Nucleus accumbens (tissue), 56 donors: ENCODE data around the gene GTF3C5.
"Not testable (repeated sequence)": the region's sequence is repeated elsewhere in the genome, so short reads cannot be mapped to it uniquely, and the experiment has no call there.

Source experiments
- DNase-seq, 56 donors: peaks; one replicate each; lab custom pipeline; 2025; lab: John Stamatoyannopoulos, UW

GTF3C5 gene

DNA sequence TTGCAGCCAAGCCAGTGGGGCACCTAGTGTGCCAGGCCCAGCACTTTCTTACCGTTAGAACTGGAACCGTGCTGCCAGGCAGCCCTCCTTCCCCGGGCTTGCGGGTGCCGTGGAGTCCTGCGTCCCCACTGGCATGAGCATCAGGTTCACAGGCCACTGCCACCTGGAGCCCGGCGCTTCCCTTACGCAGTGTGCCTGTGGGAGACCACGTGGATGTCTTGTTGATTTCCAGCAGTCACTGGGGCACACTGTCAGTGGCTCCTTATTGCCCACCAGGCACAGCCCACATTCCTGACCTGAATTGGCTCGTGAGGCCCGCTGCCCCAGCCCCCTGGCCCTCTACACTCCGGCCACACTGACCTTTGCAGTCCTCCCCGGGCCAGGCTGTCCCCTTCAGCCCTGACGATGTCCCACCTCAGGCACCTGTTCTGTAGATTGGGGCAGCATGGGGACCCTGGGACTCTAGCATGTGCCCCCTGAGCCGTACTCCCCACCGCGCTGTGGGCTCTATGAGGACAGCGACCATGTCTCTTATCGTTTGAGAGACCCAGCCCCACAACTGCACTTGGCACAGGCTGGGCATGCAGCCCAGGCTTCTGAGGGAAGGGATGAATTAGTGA, 20.6 kb downstream of the GTF3C5 start:
- DNase-seq: no peak

DNA sequence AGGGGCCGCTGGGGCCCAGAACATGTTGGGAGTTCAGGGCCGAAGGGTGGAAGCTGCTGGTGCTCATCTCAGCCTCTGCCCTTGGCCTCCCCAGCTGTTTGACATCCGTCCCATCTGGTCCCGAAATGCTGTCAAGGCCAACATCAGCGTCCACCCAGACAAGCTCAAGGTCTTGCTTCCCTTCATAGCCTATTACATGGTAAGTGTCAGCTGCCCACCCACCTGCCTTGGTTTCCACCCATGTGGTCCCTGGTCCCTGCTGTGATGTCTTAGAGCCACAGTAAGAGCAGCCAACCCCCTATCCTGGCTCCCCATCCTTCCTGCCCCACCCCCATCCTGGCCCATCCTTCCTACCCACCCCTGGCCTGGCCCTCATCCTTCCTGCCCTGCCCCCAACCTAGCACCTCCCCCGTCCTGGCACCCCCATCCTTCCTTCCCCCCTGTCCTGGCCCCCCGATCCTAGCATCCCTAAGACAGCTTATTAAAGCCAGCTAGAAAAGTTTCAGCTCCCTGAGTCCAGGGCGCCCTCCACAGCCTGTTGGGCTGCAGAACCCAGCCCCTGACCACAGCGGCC, 21.3 kb downstream of the GTF3C5 start:
- no peak for DNase-seq

DNA sequence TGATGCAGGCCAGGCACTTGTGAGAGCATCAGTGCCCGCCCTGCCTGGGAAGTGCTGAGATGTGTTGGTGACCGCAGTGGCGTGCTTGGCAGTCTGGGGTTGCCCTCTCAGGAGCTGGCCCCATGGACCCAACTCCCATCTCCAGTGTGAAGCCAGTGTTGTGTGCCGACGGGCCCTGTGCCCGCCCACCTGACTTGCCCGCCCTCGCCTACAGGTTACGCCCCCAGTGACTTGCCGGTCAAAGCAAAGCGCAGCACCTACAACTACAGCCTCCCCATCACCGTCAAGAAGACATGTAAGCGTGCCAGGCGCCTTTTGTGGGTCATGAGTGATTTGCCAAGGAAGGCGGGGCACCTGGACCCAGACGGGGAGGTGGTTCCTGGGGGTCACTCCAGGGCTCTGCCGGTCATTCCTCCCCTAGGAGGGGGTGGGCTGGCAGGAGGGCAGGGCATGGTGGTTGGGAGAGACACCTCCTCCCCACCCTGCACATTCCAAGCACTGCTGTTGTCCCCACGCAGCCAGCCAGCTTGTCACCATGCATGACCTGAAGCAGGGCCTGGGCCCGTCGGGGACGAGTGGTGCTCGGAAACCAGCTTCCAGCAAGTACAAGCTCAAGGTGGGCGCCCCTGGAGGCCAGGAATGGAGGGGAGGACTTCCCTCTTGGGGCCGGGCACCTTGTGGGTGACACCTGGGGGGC, 23.5 kb downstream of the GTF3C5 start:
- DNase-seq: no peak

DNA sequence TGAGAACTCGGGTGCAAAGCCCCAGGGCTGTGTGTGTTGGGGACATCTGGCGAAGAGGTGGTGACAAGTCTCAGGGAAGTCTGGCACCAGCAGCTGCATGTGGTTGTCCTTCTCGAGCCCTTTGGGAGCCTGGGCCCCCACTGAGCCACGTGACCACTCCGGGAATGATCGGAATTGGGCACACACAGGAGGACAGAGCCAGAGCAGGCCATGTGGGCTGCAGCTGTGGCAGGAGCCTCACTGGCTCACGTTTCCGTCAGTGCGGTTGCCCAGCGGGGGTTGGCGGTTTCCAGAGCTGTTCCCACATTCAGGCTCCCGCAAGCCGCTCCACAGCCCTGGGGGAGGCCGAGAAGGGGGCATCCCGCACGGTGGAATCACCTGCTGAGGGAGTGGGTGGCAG, 24.2 kb downstream of the GTF3C5 start:
- DNase-seq: no peak

DNA sequence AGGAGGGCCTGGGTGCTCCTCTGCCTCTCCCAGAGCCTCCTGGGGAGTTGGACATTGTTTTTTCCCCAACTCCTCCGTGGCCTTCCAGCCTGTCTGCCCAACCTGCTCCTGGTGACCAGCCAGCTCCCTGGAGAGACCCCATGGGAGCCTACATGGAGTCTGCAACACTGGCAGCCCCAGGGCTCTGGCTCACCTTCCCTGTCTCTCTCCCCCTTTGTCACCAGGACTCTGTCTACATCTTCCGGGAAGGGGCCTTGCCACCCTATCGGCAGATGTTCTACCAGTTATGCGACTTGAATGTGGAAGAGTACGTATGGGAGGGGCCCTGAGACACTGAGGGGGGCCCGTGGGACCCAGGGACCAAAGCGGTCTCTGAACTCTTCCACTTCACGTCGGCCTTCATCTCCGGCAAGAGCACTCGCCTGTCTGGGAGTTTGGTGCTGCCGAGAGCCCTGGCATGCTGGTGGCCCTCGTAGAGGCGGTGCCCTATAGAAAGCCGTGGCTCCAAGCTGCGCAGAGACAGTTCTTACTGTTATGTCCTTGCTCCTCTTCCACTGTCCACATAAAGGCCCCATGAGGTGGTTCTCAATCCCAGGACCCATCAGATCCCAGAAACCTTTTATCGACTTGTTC, 25.1 kb downstream of the GTF3C5 start:
- DNase-seq: no peak

DNA sequence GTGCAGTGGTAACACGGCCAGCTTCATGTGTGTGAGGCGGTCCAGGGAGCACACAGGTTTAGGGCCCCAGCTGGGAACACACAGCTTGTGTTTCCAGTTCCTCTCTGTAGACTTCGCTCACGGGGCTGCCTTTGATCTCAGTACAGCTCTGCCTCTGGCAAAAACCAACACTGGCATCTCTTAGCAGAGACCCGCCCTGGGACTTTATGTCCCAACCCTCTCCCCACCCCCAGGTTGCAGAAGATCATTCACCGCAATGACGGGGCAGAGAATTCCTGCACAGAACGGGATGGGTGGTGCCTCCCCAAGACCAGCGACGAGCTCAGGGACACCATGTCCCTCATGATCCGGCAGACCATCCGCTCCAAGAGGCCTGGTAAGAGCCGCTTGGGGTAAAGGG, 25.7 kb downstream of the GTF3C5 start:
- no peak for DNase-seq

DNA sequence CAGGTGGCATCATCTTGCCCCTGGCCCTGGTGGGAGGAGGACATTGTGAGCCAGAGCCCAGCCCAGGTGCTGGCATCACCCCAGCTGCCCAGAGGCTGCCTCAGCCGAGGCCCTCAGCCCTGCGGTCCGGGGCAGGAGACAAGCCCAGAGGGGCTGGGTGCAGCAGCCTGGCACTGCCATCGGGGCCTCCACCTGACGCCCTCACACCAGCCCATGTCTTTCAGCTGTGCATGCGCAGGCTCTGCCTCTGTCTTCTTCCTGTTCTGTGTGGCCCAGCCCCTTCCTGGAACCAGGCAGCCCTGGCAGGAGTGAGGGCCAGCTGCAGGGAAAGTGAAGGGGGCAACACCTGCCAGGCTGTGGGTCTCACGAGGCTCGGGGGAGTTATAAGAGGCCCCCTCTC, 26.2 kb downstream of the GTF3C5 start:
- no peak for DNase-seq

DNA sequence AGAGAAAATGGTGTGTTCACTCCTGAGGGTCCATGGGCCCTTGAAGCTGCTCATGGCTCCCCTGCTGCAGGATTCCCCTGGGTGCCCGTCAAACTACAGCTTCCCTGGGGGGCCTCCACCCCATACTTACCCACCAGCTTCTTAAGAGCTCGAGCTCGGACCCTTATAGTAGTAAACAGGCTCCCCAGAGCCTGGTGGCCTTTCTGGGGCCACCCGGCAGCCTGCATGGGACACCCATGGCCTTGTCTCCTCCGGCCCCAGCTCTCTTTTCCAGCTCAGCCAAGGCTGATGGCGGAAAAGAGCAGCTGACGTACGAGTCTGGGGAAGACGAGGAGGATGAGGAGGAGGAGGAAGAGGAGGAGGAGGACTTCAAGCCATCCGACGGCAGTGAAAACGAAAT, 26.8 kb downstream of the GTF3C5 start:
- no peak for DNase-seq

DNA sequence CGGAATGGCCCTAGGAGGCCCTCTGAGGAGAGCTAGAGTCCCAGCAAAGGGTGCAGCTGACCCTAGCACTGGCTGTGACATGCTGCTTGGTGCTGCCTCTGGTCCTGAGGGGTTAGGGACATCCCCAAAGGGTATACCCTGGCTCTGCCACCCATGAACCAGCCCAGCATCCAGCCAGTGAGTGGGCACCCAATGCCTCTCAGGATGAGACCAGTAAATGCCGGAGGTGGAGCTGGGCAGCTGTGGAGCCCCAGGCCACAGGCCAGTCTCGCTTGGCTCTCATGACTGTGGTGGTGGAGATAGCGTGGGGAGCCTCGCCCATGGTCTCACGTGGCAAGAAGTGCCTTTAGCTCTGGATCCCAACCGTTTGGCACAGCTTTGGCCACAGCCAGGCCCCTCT, 27.3 kb downstream of the GTF3C5 start:
- no peak for DNase-seq

DNA sequence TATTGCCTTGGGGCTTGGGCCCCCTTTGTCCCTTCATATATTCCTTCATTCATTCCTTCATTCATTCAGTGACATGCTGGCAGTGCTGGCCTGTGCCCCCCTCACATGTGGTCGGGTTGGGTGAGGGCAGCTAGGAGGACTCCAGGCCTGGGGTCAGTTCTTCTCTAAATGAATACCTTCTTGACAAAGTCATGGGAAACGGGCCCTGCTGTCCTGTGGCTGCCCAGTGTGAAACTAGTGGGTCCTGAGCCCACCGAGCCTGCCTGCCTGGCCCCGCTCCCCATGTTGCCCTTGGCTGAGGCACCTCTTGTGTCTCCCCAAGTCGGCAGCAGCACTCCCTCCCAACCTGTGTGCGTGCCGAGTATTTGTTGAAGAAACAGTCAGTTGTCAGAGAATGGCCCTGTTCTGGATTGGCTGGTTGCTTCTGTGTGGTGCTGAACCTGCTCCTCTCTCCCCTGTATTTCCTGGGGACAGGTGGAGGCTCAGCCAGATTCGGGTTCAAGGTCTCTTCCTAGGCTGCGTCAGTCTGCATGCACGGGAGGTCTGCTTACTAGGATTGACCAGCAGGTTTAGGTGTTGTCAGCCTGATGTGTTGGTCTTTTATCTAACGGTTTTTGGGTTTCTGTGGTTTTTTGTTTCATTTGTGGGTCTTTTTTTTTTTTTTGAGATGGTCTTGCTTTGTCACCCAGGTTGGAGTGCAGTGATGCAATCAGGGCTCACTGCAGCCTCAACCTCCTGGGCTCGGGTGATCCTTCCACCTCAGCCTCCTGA, 27.9 kb downstream of the GTF3C5 start:
- DNase-seq: no peak

DNA sequence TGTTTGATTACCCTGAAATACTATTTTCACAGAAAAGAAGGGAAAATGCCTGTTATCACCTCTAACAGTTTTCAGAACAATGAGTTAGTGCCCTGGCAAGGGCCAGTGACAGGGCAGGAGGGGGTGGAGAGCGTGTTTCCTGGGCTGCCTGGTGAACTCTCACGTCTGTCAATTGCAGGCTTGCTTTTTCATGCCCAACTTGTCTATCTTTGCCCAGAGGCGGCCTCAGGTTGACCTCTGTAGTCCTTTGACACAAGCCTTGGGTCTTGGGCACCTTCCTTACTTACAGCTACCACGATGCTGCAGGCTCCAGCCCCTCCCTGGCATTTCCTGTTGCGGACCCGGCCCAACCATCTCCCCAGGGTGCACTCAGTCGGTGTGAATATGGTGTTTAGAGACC, 28.8 kb downstream of the GTF3C5 start:
- DNase-seq: no peak

DNA sequence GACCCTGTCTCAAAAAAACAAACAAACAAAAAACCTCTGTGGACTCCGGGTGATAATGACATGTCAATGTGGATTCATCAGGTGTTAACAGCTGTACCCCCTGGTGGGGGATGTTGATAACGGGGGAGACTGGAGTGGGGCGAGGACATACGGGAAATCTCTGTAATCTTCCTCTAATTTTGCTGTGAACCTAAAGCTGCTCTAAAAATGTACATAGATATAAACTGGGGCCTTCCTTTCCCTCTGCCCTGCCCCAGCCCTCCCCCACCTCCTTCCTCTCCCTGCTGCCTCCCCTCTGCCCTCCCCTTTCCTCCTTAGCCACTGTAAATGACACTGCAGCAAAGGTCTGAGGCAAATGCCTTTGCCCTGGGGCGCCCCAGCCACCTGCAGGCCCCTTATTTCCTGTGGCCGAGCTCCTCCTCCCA, 29.6 kb downstream of the GTF3C5 start:
- no peak for DNase-seq

DNA sequence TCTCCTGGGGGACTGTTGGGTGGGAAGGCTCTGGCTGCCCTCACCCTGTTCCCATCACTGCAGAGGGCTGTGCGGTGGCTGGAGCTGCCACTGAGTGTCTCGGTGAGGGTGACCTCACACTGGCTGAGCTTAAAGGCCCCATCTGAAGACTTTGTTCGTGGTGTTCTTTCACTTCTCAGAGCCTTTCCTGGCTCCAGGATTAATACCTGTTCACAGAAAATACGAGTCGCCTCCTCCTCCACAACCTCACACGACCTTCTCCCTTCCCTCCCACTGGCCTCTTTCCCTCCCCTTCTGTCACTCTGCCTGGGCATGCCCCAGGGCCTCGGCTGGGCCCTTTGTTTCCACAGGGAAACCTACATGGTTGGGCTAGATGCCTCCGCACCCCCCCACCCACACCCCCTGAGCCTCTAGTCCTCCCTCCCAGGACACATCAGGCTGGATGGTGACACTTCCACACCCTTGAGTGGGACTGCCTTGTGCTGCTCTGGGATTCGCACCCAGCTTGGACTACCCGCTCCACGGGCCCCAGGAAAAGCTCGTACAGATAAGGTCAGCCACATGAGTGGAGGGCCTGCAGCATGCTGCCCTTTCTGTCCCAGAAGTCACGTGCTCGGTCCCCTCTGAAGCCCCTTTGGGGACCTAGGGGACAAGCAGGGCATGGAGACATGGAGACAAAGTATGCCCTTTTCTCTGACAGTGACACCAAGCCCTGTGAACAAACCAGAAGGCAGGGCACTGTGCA, 30.4 kb downstream of the GTF3C5 start:
- DNase-seq: not testable (repeated sequence)

DNA sequence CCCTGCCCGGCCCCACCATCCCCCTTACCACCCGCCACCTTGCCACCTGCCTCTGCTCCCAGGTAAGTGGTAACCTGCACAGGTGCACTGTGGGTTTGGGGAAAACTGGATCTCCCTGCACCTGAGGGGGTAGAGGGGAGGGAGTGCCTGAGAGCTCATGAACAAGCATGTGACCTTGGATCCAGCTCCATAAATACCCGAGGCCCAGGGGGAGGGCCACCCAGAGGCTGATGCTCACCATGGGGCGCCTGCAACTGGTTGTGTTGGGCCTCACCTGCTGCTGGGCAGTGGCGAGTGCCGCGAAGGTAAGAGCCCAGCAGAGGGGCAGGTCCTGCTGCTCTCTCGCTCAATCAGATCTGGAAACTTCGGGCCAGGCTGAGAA, 31.0 kb downstream of the GTF3C5 start, which contains the start of gene CEL:
Gene CEL, plus strand, starts transcription at position 218 of the 382 bp plus-strand sequence. Its CDS starts 22 bp downstream, at position 240.
- not testable (repeated sequence) for DNase-seq

DNA sequence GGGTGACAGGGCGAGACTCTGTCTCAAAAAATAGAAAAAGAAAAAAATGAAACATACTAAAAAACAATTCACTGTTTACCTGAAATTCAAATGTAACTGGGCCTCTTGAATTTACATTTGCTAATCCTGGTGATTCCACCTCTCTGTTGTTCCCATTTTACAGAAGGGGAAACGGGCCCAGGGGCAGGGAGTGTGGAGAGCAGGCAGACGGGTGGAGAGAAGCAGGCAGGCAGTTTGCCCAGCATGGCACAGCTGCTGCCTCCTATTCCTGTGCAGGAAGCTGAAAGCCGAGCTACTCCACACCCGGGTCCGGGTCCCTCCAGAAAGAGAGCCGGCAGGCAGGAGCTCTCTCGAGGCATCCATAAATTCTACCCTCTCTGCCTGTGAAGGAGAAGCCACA, 31.8 kb downstream of the GTF3C5 start:
- DNase-seq: not testable (repeated sequence)

DNA sequence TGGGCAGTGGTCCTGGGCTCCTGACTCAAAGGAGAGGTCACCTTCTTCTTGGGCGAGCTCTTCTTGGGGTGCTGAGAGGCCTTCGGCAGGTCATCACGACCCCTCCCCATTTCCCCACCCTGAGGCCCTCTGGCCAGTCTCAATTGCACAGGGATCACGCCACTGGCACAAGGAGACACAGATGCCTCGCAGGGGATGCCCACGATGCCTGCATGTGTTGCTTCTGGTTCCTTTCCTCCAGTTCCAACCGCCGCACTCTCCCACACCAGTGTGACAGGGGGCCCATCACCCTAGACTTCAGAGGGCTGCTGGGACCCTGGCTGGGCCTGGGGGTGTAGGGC, 32.3 kb downstream of the GTF3C5 start:
- no peak for DNase-seq

DNA sequence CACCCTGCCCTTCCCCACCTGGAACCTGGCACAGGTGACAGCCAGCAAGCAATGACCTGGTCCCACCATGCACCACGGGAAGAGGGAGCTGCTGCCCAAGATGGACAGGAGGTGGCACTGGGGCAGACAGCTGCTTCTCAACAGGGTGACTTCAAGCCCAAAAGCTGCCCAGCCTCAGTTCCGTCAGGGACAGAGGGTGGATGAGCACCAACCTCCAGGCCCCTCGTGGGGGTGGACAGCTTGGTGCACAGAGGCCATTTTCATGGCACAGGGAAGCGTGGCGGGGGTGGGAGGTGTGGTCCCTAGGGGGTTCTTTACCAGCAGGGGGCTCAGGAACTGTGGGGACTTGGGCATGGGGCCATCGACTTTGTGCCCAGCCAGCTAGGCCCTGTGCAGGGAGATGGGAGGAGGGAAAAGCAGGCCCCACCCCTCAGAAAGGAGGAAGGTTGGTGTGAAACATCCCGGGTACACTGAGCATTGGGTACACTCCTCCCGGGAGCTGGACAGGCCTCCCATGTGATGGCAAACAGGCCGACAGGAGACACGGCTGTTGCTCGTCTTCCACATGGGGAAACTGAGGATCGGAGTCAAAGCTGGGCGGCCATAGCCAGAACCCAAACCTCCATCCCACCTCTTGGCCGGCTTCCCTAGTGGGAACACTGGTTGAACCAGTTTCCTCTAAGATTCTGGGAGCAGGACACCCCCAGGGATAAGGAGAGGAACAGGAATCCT, 32.9 kb downstream of the GTF3C5 start:
- DNase-seq: no peak

DNA sequence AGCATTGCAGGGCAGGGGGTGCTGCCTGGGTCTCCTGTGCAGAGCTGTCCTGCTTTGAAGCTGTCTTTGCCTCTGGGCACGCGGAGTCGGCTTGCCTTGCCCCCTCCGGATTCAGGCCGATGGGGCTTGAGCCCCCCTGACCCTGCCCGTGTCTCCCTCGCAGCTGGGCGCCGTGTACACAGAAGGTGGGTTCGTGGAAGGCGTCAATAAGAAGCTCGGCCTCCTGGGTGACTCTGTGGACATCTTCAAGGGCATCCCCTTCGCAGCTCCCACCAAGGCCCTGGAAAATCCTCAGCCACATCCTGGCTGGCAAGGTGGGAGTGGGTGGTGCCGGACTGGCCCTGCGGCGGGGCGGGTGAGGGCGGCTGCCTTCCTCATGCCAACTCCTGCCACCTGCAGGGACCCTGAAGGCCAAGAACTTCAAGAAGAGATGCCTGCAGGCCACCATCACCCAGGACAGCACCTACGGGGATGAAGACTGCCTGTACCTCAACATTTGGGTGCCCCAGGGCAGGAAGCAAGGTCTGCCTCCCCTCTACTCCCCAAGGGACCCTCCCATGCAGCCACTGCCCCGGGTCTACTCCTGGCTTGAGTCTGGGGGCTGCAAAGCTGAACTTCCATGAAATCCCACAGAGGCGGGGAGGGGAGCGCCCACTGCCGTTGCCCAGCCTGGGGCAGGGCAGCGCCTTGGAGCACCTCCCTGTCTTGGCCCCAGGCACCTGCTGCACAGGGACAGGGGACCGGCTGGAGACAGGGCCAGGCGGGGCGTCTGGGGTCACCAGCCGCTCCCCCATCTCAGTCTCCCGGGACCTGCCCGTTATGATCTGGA, 33.7 kb downstream of the GTF3C5 start:
- no peak for DNase-seq

DNA sequence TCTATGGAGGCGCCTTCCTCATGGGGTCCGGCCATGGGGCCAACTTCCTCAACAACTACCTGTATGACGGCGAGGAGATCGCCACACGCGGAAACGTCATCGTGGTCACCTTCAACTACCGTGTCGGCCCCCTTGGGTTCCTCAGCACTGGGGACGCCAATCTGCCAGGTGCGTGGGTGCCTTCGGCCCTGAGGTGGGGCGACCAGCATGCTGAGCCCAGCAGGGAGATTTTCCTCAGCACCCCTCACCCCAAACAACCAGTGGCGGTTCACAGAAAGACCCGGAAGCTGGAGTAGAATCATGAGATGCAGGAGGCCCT, 34.2 kb downstream of the GTF3C5 start:
- no peak for DNase-seq
